ENCODE results near the gene ELAPOR1.

ELAPOR1 gene

GRCh38 chr1:109111386-109112055 lies 2.4 kb upstream of the ELAPOR1 start:
- no peak overlapping the region for H2AFZ ChIP-seq (ENCODE audit: low read length)

GRCh38 chr1:109112056-109112651 lies 1.8 kb upstream of the ELAPOR1 start:
- Histone ChIP-seq H3K9me3 (replicated peaks; ENCODE audit: insufficient read depth, low read length) (no peaks in the 10 kb centered on the region), H3K4me2 (ENCODE audit: low read depth, low read length) (peak overlapping the region; percentile 84), H2AFZ (ENCODE audit: low read length) (peak overlapping the region; percentile 58; the same call in 1 of the 2 replicates), H3K36me3 (replicated peaks; ENCODE audit: insufficient read depth, low read length) (no peaks in the 10 kb centered on the region), H4K20me1 (ENCODE audit: insufficient read depth, low read length) (no peaks in the 10 kb centered on the region), H3K79me2 (ENCODE audit: low read length) (no peaks in the 10 kb centered on the region), H3K27ac (ENCODE audit: low read length) (no peak overlapping the region), H3F3A (ENCODE audit: insufficient read depth, low read length) (no peaks in the 10 kb centered on the region), H3K27me3 (replicated peaks; ENCODE audit: insufficient read depth, low read length) (no peaks in the 10 kb centered on the region; the same call in 1 of the 2 replicates), H3K9ac (ENCODE audit: low read length) (peak overlapping the region; percentile 8; the same call in 1 of the 2 replicates), H3K4me3 (ENCODE audit: low read length) (peak overlapping the region; percentile 33; the same call in 1 of the 2 replicates), H3K4me1 (ENCODE audit: low read length) (no peaks in the 10 kb centered on the region), H3K9me2 (replicated peaks; ENCODE audit: insufficient read depth, low read length) (no peaks in the 10 kb centered on the region)
- peak; percentile 17 for DNase-seq
- TF ChIP-seq EZH2phosphoT487 (IDR thresholded peaks at IDR 0.05; ENCODE audit: low read length), result no peak
- TF ChIP-seq CTCF (IDR thresholded peaks at IDR 0.05; ENCODE audit: low read length), result peak; percentile 34
- no peak for TF ChIP-seq EZH2 (optimal IDR thresholded peaks at IDR 0.05; ENCODE audit: low read depth, low read length)

More at GRCh38 chr1:109111386-109112055, 2.4 kb upstream of the ELAPOR1 start:
- H3K4me3 ChIP-seq (ENCODE audit: low read length), result no peak overlapping the region
- no peaks in the 10 kb centered on the region for H4K20me1 ChIP-seq (ENCODE audit: insufficient read depth, low read length)
- TF ChIP-seq CTCF (IDR thresholded peaks at IDR 0.05; ENCODE audit: low read length) (no peak), EZH2 (optimal IDR thresholded peaks at IDR 0.05; ENCODE audit: low read depth, low read length) (no peak), EZH2phosphoT487 (IDR thresholded peaks at IDR 0.05; ENCODE audit: low read length) (no peak)
- no peaks in the 10 kb centered on the region for H3K79me2 ChIP-seq (ENCODE audit: low read length)
- no peak for DNase-seq
- no peak overlapping the region for H3K9ac ChIP-seq (ENCODE audit: low read length)
- H3K4me1 ChIP-seq (ENCODE audit: low read length), result no peaks in the 10 kb centered on the region
- no peaks in the 10 kb centered on the region for H3K9me3 ChIP-seq (replicated peaks; ENCODE audit: insufficient read depth, low read length)
- H3K27ac ChIP-seq (ENCODE audit: low read length), result no peak overlapping the region
- no peaks in the 10 kb centered on the region for H3F3A ChIP-seq (ENCODE audit: insufficient read depth, low read length)
- H3K27me3 ChIP-seq (replicated peaks; ENCODE audit: insufficient read depth, low read length), result no peaks in the 10 kb centered on the region; the same call in 1 of the 2 replicates
- no peak overlapping the region for H3K4me2 ChIP-seq (ENCODE audit: low read depth, low read length)
- H3K36me3 ChIP-seq (replicated peaks; ENCODE audit: insufficient read depth, low read length), result no peaks in the 10 kb centered on the region
- H3K9me2 ChIP-seq (replicated peaks; ENCODE audit: insufficient read depth, low read length), result no peaks in the 10 kb centered on the region

GRCh38 chr1:109112652-109113285 lies 1.1 kb upstream of the ELAPOR1 start:
- H3K4me3 ChIP-seq (ENCODE audit: low read length), result peak overlapping the region; percentile 33; the same call in 1 of the 2 replicates
- peak overlapping the region; percentile 58; the same call in 1 of the 2 replicates for H2AFZ ChIP-seq (ENCODE audit: low read length)
- H3K36me3 ChIP-seq (replicated peaks; ENCODE audit: insufficient read depth, low read length), result no peaks in the 10 kb centered on the region
- no peak overlapping the region for H3K27ac ChIP-seq (ENCODE audit: low read length)
- TF ChIP-seq CTCF (IDR thresholded peaks at IDR 0.05; ENCODE audit: low read length) (peak; percentile 77), EZH2 (optimal IDR thresholded peaks at IDR 0.05; ENCODE audit: low read depth, low read length) (no peak)
- H3K9me2 ChIP-seq (replicated peaks; ENCODE audit: insufficient read depth, low read length), result no peaks in the 10 kb centered on the region
- peak overlapping the region; percentile 84 for H3K4me2 ChIP-seq (ENCODE audit: low read depth, low read length)
- no peaks in the 10 kb centered on the region for H3K9me3 ChIP-seq (replicated peaks; ENCODE audit: insufficient read depth, low read length)
- H3K9ac ChIP-seq (ENCODE audit: low read length), result peak overlapping the region; percentile 8; the same call in 1 of the 2 replicates
- no peaks in the 10 kb centered on the region; the same call in 1 of the 2 replicates for H3K27me3 ChIP-seq (replicated peaks; ENCODE audit: insufficient read depth, low read length)
- H3K4me1 ChIP-seq (ENCODE audit: low read length), result no peaks in the 10 kb centered on the region
- H3F3A ChIP-seq (ENCODE audit: insufficient read depth, low read length), result no peaks in the 10 kb centered on the region
- no peaks in the 10 kb centered on the region for H4K20me1 ChIP-seq (ENCODE audit: insufficient read depth, low read length)
- H3K79me2 ChIP-seq (ENCODE audit: low read length), result no peaks in the 10 kb centered on the region
- peak; percentile 61 for DNase-seq
